Esophagus muscularis mucosa (tissue), 4 donors: ENCODE results near the gene UQCRHL. TPM values are rescaled to one million over a fixed set of nuclear protein-coding genes. Genes with fewer than 3 reads are reported as not detected.

Experiments used
- DNase-seq: peaks from one replicate; pipeline ENCODE4 v3.0.0-alpha.2; 2017; ENCODE audit errors: extremely low spot score
- H3K27ac ChIP-seq, 4 donors: fragments of 200-600 bp; sonication (generic); replicated peaks in 1 of 4; 1 replicate in 3 of 4; 2 replicates in 1 of 4; pipeline ENCODE4 v1.5.1; 2016 to 2019; ENCODE audit warnings: mild to moderate bottlenecking in 1 of 4
- H3K27me3 ChIP-seq, 4 donors: fragments of 200-600 bp; sonication (generic); one replicate each; pipeline versions ENCODE4 v1.5.1 to v1.6.0; 2016 to 2019
- H3K36me3 ChIP-seq, 4 donors: fragments of 200-600 bp; sonication (generic); one replicate each; pipeline ENCODE4 v1.5.1; 2016 to 2019
- H3K4me1 ChIP-seq, 4 donors: fragments of 200-600 bp; sonication (generic); one replicate each; pipeline ENCODE4 v1.5.1; 2016 to 2019
- H3K4me3 ChIP-seq, 4 donors: fragments of 200-600 bp; sonication (generic); 1 replicate in 2 of 4; 2 replicates in 2 of 4; pipeline ENCODE4 v1.5.1; 2016 to 2019; ENCODE audit warnings: mild to moderate bottlenecking in 4 of 4, moderate library complexity in 1 of 4
- H3K9me3 ChIP-seq, 4 donors: fragments of 200-600 bp; sonication (generic); 1 replicate in 3 of 4; 2 replicates in 1 of 4; pipeline ENCODE4 v1.5.1; 2016 to 2019
- EP300 ChIP-seq: sonication (generic); formaldehyde crosslinking; IDR thresholded peaks from one replicate; pipeline ENCODE4 v1.6.1; 2017; ENCODE audit warnings: antibody characterized with exemption
- POLR2A ChIP-seq: fragments of 450-650 bp; IDR thresholded peaks from one replicate; pipeline ENCODE4 v1.6.1; 2017; ENCODE audit warnings: antibody characterized with exemption, moderate library complexity, mild to moderate bottlenecking, low read depth
- POLR2AphosphoS5 ChIP-seq, 2 donors: sonication (generic); formaldehyde crosslinking; IDR thresholded peaks; one replicate each; pipeline ENCODE4 v1.6.1; 2017; ENCODE audit warnings: antibody characterized with exemption in 2 of 2
- WGBS: methylation state at CpG from one replicate; pipeline ENCODE4 v1.1.5; 2018; 5-methylcytosine and 5-hydroxymethylcytosine counted together
- intact Hi-C: fragments of 100-400 bp; cut with DNase I; formaldehyde crosslinking; loops from one replicate; pipeline ENCODE4 v1.15.1; 2023
- total RNA-seq, 4 donors: library from RNA; depleted of rRNA; stranded (reverse); fragments of >200 nt; gene quantifications; one replicate each; pipeline versions ENCODE4 v1.1.0 to v1.2.1, GENCODE V29; 2016
- TF ChIP-seq, protein P1 (sequence below), 3 experiments: fragments of 200-600 bp in 2 of 3; fragments of 450-650 bp in 1 of 3; sonication (generic) in 2 of 3; IDR thresholded peaks; one replicate each; pipeline ENCODE4 v1.5.1; 2017 to 2019; ENCODE audit warnings: antibody characterized with exemption in 3 of 3, mild to moderate bottlenecking in 2 of 3, moderate library complexity in 1 of 3

The UQCRHL gene
- total RNA-seq, 4 donors from 2014 or later: 0.52 to 1.3 (median 0.95) TPM

- no peak for DNase-seq
- whole genome bisulfite sequencing: 87% methylated on average over 4 of the region's 6 CpGs
- TF ChIP-seq EP300 (no peak), POLR2AphosphoS5 (IDR thresholded peaks at IDR 0.05) (no peak), POLR2A (no peak)
- TF ChIP-seq, protein P1, sequence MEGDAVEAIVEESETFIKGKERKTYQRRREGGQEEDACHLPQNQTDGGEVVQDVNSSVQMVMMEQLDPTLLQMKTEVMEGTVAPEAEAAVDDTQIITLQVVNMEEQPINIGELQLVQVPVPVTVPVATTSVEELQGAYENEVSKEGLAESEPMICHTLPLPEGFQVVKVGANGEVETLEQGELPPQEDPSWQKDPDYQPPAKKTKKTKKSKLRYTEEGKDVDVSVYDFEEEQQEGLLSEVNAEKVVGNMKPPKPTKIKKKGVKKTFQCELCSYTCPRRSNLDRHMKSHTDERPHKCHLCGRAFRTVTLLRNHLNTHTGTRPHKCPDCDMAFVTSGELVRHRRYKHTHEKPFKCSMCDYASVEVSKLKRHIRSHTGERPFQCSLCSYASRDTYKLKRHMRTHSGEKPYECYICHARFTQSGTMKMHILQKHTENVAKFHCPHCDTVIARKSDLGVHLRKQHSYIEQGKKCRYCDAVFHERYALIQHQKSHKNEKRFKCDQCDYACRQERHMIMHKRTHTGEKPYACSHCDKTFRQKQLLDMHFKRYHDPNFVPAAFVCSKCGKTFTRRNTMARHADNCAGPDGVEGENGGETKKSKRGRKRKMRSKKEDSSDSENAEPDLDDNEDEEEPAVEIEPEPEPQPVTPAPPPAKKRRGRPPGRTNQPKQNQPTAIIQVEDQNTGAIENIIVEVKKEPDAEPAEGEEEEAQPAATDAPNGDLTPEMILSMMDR (IDR thresholded peaks at IDR 0.05): no peak
- Histone ChIP-seq H3K36me3 (no peaks in the 10 kb centered on the region), H3K27ac (no peak overlapping the region), H3K4me3 (no peak overlapping the region), H3K27me3 (no peaks in the 10 kb centered on the region), H3K9me3 (no peaks in the 10 kb centered on the region), H3K4me1 (peaks cover 0 to 38% (median 28%) of the 10 kb centered on the region in 4 donors)
- intact Hi-C loops: no loop called here
Observed at GRCh38 chr1:15826810-15827507, 19.5 kb upstream of the UQCRHL start.

DNA sequence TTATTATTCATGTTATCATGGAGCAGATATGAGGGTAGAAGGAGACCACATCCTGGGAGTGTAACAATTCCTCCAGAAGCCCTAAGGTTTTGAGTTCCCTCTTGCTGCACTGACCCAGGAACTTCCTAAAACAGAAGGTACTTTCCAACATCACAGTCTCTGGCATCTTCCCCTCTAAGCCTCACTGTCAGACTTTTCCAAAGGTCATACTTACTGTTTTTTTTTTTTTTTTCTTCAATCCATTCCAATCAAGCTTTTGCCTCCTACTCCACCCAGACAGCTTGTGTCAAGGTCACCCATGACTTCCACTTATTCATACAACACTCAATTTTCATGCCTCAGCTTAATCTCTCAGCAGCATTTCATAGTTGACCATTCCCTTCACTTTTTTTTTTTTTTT is 18.4 kb upstream of the UQCRHL start:
- Histone ChIP-seq H3K27me3 (no peaks in the 10 kb centered on the region), H3K4me3 (no peak overlapping the region), H3K9me3 (no peaks in the 10 kb centered on the region), H3K27ac (peak overlapping the region in 3 of 4 donors; percentile 44 to 59 (median 51)), H3K36me3 (no peaks in the 10 kb centered on the region), H3K4me1 (peaks cover 0 to 27% (median 18%) of the 10 kb centered on the region in 4 donors)
- no peak for DNase-seq
- TF ChIP-seq POLR2A (no peak), EP300 (no peak), POLR2AphosphoS5 (IDR thresholded peaks at IDR 0.05) (no peak)
- TF ChIP-seq, protein P1 (IDR thresholded peaks at IDR 0.05): no peak
- intact Hi-C loops: no loop called here

GRCh38 chr1:15820478-15820877 is 13.0 kb upstream of the UQCRHL start:
- Histone ChIP-seq H3K36me3 (no peaks in the 10 kb centered on the region), H3K27ac (no peak overlapping the region), H3K4me3 (no peak overlapping the region), H3K4me1 (peaks cover 4 to 13% (median 10%) of the 10 kb centered on the region in 4 donors), H3K27me3 (no peaks in the 10 kb centered on the region), H3K9me3 (no peaks in the 10 kb centered on the region)
- intact Hi-C loops: no loop called here
- TF ChIP-seq, protein P1 (IDR thresholded peaks at IDR 0.05): no peak
- TF ChIP-seq EP300 (no peak), POLR2AphosphoS5 (IDR thresholded peaks at IDR 0.05) (no peak), POLR2A (no peak)
- 90% methylated on average over 3 of the region's 3 CpGs for WGBS
- DNase-seq: no peak

- DNase-seq: no peak
- no peaks in the 10 kb centered on the region for H3K27me3 ChIP-seq
- 92% methylated on average over 5 of the region's 5 CpGs for WGBS
- H3K4me3 ChIP-seq: no peak overlapping the region
- H3K4me1 ChIP-seq: peaks cover 4 to 11% (median 7%) of the 10 kb centered on the region in 4 donors
- no peak overlapping the region for H3K27ac ChIP-seq
- intact Hi-C loops: no loop called here
- no peaks in the 10 kb centered on the region for H3K9me3 ChIP-seq
- no peak for TF ChIP-seq POLR2A
- no peak for TF ChIP-seq EP300
- TF ChIP-seq, protein P1 (IDR thresholded peaks at IDR 0.05): no peak
- no peak for TF ChIP-seq POLR2AphosphoS5 (IDR thresholded peaks at IDR 0.05)
- H3K36me3 ChIP-seq: no peaks in the 10 kb centered on the region
Observed at GRCh38 chr1:15816674-15817073, 9.2 kb upstream of the UQCRHL start.

- intact Hi-C loops: no loop called here
Observed at GRCh38 chr1:15810073-15810472, 2.6 kb upstream of the UQCRHL start.

More at GRCh38 chr1:15810073-15810472, 2.6 kb upstream of the UQCRHL start:
- H3K27ac ChIP-seq: peak overlapping the region in 2 of 4 donors; percentile 13 to 23
- H3K36me3 ChIP-seq: no peaks in the 10 kb centered on the region
- 59% methylated on average over 1 of the region's 1 CpG for WGBS
- no peak overlapping the region for H3K4me3 ChIP-seq
- no peaks in the 10 kb centered on the region for H3K4me1 ChIP-seq
- no peaks in the 10 kb centered on the region for H3K9me3 ChIP-seq
- no peak for TF ChIP-seq EP300
- TF ChIP-seq POLR2A: no peak
- TF ChIP-seq POLR2AphosphoS5 (IDR thresholded peaks at IDR 0.05): no peak
- TF ChIP-seq, protein P1 (IDR thresholded peaks at IDR 0.05): no peak
- no peak for DNase-seq
- H3K27me3 ChIP-seq: no peaks in the 10 kb centered on the region
